ELR (cell line): ENCODE data around the gene NLRP1.

Experiments
- DNase-seq: peaks from one replicate; pipeline ENCODE4 v3.0.0-alpha.2; 2015; ENCODE audit warnings: low read depth

Gene NLRP1

GRCh38 chr17:5516060-5516792 lies 68.1 kb downstream of the NLRP1 start:
- DNase-seq, result peak; percentile 100

DNA sequence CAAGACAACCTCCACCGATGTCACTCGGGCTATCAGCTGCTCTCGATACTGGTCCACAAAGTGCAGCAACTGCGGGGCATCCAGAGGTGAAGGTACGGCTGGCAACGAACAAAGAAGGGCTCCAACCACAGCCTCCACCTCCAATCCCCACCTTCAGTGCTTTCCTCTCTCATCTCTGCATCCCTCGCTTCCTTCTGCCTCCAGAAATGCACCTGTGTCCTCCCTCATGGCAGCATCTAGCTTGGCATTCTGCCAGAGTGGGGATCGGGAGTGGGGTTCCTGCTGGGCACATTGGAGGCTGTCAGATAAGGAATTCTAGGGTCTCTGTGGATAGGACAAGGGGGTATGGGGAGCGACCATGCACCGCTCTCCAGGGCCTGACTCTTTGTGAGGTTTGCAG lies 69.3 kb downstream of the NLRP1 start:
- no peak for DNase-seq

DNA sequence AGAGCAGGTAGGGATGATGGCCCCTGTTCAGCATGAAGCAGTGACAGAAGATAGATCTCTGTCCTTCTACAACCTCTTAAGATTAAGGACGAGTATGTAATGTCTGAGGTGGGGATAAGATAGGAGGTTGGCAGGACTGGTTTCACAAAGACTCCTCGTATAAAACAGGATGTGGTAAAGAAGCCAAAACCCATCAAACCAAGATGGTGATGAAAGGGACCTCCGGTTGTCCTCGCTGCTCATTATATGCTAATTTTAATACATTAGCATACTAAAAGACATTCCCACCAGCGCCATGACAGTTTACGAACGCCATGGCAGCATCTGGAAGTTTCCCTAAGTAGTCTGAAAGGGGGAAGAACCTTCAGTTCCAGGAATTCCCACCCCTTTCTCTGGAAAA lies 70.7 kb downstream of the NLRP1 start:
- no peak for DNase-seq

DNA sequence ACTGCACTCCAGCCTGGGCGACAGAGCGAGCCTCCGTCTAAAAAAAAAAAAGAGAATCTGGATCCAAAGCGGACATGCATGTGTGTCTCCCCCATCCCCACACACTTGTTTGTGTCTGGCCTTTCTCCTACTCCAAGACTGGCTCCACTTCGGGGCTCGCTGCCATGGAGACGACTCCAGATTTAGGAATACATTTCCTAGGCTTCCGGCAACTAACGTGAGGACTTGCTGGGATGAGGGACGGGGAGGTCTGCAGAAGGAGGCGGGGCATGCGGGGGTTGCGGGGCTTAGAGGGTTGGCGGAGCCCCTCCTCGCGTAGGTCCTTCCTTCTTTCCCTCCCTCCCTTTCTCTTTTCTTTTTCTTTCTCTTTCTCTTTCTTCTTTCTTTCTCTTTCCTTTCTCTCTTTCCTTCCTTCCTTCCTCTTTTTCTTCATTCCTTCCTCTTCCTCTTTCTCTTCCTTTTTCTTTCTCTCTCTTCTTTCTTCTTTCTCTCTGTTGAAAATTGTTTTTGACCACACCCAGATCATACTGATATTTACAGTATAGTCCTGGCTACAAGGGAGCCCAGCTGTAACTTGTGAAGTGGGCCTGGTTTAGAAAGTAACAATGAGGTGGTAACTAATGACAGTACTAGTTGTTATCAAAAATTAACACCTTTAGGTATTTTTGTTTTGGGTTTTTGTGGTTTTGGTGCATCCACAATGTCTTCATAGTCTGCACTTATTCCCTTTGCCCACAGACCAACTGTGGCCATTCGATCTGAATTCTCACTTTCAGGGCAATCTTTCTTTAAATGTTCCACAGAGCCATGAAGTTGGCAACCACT lies 72.7 kb downstream of the NLRP1 start:
- DNase-seq, result no peak

DNA sequence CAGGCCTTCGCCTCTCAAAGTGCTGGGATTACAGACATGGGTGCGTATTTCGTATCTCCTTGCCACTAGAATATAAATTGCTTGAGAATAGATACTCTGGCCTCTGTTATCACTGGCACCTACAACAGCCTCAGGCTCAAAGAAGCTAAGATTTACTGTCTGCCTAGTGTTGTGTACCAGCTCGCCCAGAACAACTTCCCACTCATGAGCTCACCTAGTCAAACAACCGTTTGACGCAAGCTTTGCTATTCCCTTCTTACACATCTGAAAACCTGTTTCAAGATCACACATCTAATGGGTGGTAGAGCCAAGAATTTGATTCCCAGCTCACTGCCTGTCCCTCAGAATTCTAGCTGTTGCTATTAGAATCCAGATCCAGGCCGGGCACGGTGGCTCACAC lies 73.5 kb downstream of the NLRP1 start:
- DNase-seq, result no peak

GRCh38 chr17:5509482-5509881 lies 74.8 kb downstream of the NLRP1 start:
- peak; percentile 88 for DNase-seq

DNA sequence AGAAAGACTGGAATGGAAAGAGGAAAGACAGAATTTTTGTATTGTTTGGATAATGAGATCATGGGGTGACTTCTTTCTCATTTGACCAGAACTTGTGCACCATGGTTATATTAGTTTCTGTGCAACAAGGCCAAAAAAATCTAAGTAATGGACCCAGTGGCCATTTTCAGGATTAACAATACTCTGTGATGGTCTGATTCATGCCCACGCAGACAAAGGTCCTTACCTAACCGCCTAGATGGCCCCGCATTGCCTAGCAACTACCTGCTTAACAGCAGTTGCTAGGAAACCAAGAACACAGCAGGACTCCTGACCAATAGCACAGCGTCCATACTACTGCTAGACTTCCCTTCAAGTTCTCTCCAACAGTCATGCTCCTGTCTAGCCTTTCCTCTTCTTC lies 75.5 kb downstream of the NLRP1 start:
- peak; percentile 59 for DNase-seq

- no peak for DNase-seq
Observed at GRCh38 chr17:5506307-5506706, 78.0 kb downstream of the NLRP1 start.

- no peak for DNase-seq
Observed at GRCh38 chr17:5502552-5502951, 81.8 kb downstream of the NLRP1 start.

- no peak for DNase-seq
Observed at GRCh38 chr17:5501685-5502084, 82.6 kb downstream of the NLRP1 start.

DNA sequence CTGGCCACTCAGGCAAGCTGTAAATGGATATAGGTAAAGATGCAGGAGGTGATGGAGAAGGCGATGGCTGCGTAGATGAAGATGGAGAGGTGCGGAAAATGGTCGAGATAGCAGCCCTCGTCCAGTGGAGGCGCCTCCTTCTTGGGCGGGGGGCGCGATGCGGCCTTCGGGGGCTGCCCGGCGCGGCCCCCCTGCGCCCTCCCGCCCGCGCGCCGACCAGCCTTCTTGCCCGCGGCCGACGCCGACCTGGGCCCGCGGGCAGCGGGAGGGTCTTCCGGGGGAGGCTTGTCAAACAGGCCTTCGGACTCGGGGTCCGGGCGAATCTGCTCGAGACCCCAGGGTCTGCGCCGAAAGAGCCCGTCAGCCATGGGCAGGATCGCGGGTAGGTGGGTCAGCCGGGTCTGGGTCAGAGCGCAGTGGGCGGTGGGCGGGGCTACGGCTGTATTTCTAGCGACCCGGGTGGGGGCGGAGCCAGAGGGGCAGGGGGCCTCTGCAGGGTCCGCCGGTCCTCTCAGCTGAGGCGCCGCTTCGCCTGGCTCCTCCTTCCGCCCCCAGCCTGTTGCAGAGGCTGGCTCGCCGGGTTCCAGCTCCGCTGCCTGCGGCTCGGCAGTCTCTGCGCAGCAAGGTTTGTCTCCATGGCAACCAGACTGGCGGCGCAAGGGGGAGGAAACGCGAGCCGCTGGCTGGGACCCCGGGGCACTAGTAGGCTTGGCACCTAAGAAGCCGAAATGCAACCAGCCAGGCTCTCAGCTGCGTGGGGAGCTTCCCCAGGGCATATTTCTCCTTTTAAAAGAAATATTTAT lies 83.5 kb downstream of the NLRP1 start:
- DNase-seq, result peak; percentile 91

DNA sequence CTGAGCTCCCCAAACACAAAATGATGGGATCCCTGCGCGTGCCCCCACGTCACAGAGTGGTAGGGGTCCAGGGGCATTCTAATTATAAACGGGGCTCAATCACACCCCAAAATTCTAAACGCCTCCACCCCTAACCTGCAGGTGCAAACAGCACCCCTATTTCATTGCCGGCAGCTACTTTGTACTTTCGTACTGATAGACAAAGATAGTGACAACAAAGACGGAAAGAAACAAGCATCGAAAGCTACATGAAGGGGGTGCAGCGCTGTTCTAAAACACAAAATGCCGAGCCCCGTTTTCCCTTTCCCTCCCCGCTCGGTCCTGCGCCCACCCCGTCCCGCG lies 84.1 kb downstream of the NLRP1 start:
- peak; percentile 21 for DNase-seq

GRCh38 chr17:5499476-5500231 lies 84.7 kb downstream of the NLRP1 start:
- peak; percentile 30 for DNase-seq

DNA sequence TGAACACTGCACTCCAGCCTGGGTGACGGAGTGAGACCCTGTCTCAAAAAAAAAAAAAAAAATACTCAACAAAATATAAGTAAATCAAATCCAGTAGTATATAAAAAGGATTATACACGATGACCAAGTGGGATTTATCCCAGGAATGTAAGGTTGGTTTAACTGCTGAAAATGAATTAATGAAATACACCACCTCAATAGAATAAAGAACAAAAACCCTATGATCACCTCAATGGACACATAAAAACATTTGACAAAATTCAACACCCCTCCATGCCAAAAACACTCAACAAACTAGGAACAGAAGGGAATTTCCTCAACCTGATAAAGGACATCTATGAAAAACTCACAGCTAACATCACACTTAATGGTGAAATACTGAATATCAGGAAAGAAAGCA lies 91.3 kb downstream of the NLRP1 start:
- no peak for DNase-seq

- no peak for DNase-seq
Observed at GRCh38 chr17:5488752-5489151, 95.6 kb downstream of the NLRP1 start.

DNA sequence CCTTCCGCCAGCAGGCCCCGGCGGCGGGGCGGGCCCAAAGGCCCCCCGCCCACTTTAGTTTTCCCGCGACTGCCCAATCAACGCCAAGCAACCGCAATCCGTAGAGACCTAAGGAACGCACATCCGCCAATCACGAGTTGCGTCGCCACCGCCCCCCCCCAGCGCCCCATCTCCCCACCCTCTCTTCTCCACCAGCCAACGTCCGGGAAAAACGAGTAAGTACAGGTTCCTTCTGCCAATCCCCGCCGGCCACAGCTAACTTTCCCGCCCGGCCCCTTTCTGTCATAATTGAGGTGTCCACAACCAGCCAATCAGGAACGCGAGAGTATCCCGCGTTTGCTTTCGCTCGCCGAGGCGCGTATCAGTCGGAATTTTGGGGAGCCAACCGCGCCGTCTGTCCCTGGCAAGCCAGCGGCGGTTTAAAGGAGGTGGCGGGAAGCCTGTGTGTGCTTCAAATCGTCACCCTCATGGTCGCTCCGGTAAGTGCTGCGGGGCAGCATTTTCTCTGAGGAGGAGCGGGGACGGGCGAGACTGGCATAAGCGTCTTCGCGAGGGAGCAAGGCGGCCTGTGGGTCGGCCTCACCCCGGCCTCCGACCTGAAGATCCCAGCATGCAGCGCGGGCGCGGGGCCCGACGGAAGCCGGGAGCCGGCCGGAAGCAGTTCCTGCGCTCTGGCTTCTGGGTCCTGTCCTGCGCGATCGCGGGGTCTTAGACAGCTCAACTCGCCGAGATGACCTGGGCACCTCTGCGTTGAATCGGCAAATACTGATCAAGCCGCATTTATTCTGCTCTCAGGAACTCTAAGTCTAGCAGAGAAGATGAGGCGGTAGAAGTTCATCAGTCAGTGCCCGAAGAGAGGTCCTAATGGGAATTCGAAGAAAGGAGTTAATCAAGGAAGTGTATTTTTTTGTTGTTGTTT lies 97.8 kb downstream of the NLRP1 start, which contains the start of gene MIS12:
Gene MIS12 (plus strand): TSS at position 361 of the 919 bp plus-strand sequence. CDS start 2,297 bp downstream, outside the sequence.
- peak; percentile 100 for DNase-seq

- DNase-seq, result peak; percentile 72
Observed at GRCh38 chr17:5485270-5486205, 98.8 kb downstream of the NLRP1 start, which contains the start of gene DERL2. TSS of gene DERL2 (minus strand) at chr17:5486178. CDS start at chr17:5486161, 17 bp downstream.

- no peak for DNase-seq
Observed at GRCh38 chr17:5481451-5481850, 102.9 kb downstream of the NLRP1 start.

GRCh38 chr17:5480962-5481361 lies 103.3 kb downstream of the NLRP1 start:
- no peak for DNase-seq
